Vagina (tissue), 2 donors: ENCODE results near the gene CRMP1.

Source experiments
- CTCF ChIP-seq, 3 experiments: fragments of 450-650 bp in 2 of 3; fragments of 200-600 bp in 1 of 3; sonication (generic) in 1 of 3; IDR thresholded peaks; one replicate each; pipeline ENCODE4 v1.5.1; 2017 to 2019; ENCODE audit warnings: antibody characterized with exemption in 3 of 3, mild to moderate bottlenecking in 2 of 3, moderate library complexity in 2 of 3
- POLR2A ChIP-seq, 2 donors: fragments of 450-650 bp; IDR thresholded peaks; one replicate each; pipeline ENCODE4 v1.6.1; 2017; ENCODE audit warnings: antibody characterized with exemption in 2 of 2, mild to moderate bottlenecking in 2 of 2, moderate library complexity in 2 of 2

- TF ChIP-seq CTCF (IDR thresholded peaks at IDR 0.05) (no peak), POLR2A (IDR thresholded peaks at IDR 0.05) (no peak)
Observed at GRCh38 chr4:5836943-5837342, 55.9 kb downstream of the CRMP1 start.
